SK-N-SH (cell line): ENCODE data around the gene CLDN5. TPM values are rescaled to one million over a fixed set of nuclear protein-coding genes. Genes with fewer than 3 reads are reported as not detected.

Experiments
- CTCF ChIA-PET: fragments of 300-600, 350-600 bp; formaldehyde crosslinking; extraction: SDS; loops from one replicate; lab custom pipeline; 2021; lab: Yijun Ruan, JAX
- POLR2A ChIA-PET: fragments of 350-600 bp; sonication (Branson Sonifier 250); formaldehyde crosslinking; extraction: SDS; loops from one replicate; lab custom pipeline; 2020; ENCODE audit warnings: antibody characterized with exemption, inconsistent platforms; lab: Yijun Ruan, JAX
- DNase-seq: peaks from one replicate; pipeline ENCODE4 v3.0.0; 2012
- H2AFZ ChIP-seq: fragments of 200-600 bp; sonication (generic); 2 replicates; pipeline ENCODE4 v1.8.1; 2016; ENCODE audit warnings: antibody characterized with exemption, mild to moderate bottlenecking, low read depth
- H3F3A ChIP-seq: fragments of 200-600 bp; sonication (generic); replicated peaks from 2 replicates; pipeline ENCODE3; 2016; ENCODE audit warnings: antibody characterized with exemption, mild to moderate bottlenecking; ENCODE audit not compliant: insufficient read depth
- H3K27ac ChIP-seq, 2 experiments: fragments of 200-500 bp in 1 of 2; fragments of 200-600 bp in 1 of 2; sonication (Bioruptor generic) in 1 of 2; sonication (generic), shearing (Covaris generic) in 1 of 2; 2 replicates each; pipeline versions ENCODE4 v1.5.1 to v1.6.1; 2014 to 2016; ENCODE audit warnings: low read depth in 2 of 2, inconsistent platforms in 1 of 2, low read length in 1 of 2, mild to moderate bottlenecking in 1 of 2, mixed read lengths in 1 of 2
- H3K27me3 ChIP-seq: fragments of 200-600 bp; sonication (generic), shearing (Covaris generic); 2 replicates; pipeline ENCODE4 v1.6.1; 2016; ENCODE audit warnings: mixed run types; ENCODE audit not compliant: insufficient read depth
- H3K36me3 ChIP-seq, 2 experiments: fragments of 200-500 bp in 1 of 2; fragments of 200-600 bp in 1 of 2; sonication (Bioruptor generic) in 1 of 2; sonication (generic) in 1 of 2; replicated peaks in 1 of 2; 2 replicates each; pipeline versions ENCODE3 to v1.5.1; 2014 to 2016; ENCODE audit warnings: low read length in 1 of 2, mild to moderate bottlenecking in 1 of 2; ENCODE audit not compliant: insufficient read depth in 2 of 2, control insufficient read depth in 1 of 2
- H3K4me1 ChIP-seq, 2 experiments: fragments of 200-500 bp in 1 of 2; fragments of 200-600 bp in 1 of 2; sonication (Bioruptor generic) in 1 of 2; sonication (generic), shearing (Covaris generic) in 1 of 2; 2 replicates each; pipeline versions ENCODE4 v1.5.1 to v1.6.1; 2014 to 2016; ENCODE audit warnings: low read depth in 1 of 2, low read length in 1 of 2, mixed run types in 1 of 2; ENCODE audit not compliant: insufficient read depth in 2 of 2, control insufficient read depth in 1 of 2
- H3K4me2 ChIP-seq: fragments of 200-600 bp; sonication (generic), shearing (Covaris generic); 2 replicates; pipeline ENCODE4 v1.6.1; 2017; ENCODE audit warnings: mixed run types
- H3K4me3 ChIP-seq, 2 experiments: fragments of 200-500 bp in 1 of 2; fragments of 200-600 bp in 1 of 2; sonication (Bioruptor generic) in 1 of 2; sonication (generic), shearing (Covaris generic) in 1 of 2; 2 replicates each; pipeline versions ENCODE4 v1.5.1 to v1.8.1; 2014 to 2016; ENCODE audit warnings: low read depth in 2 of 2, inconsistent platforms in 1 of 2, low read length in 1 of 2, mild to moderate bottlenecking in 1 of 2, mixed read lengths in 1 of 2, moderate library complexity in 1 of 2
- H3K79me2 ChIP-seq: fragments of 200-600 bp; sonication (generic); 2 replicates; pipeline ENCODE4 v1.8.1; 2017; ENCODE audit warnings: mild to moderate bottlenecking; ENCODE audit not compliant: insufficient read depth
- H3K9ac ChIP-seq: fragments of 200-600 bp; sonication (generic); 2 replicates; pipeline ENCODE4 v1.6.1; 2017; ENCODE audit warnings: mixed run types
- H3K9me2 ChIP-seq: fragments of 200-600 bp; sonication (generic); 2 replicates; pipeline ENCODE4 v1.6.1; 2017; ENCODE audit warnings: mixed run types
- H3K9me3 ChIP-seq: fragments of 200-600 bp; sonication (generic); 2 replicates; pipeline ENCODE4 v1.6.1; 2017; ENCODE audit warnings: mixed run types, mild to moderate bottlenecking, moderate library complexity
- H4K20me1 ChIP-seq: fragments of 200-600 bp; sonication (generic); 2 replicates; pipeline ENCODE4 v1.6.1; 2017; ENCODE audit warnings: mild to moderate bottlenecking, mixed run types; ENCODE audit not compliant: insufficient read depth
- CTCF ChIP-seq: fragments of 200-600 bp; sonication (generic); IDR thresholded peaks from 2 replicates; pipeline ENCODE4 v1.6.1; 2017; ENCODE audit warnings: antibody characterized with exemption, mild to moderate bottlenecking, moderate library complexity
- NFIC ChIP-seq: IDR thresholded peaks from 2 replicates; pipeline ENCODE4 v1.4.0; 2012; ENCODE audit warnings: borderline replicate concordance
- RAD21 ChIP-seq: IDR thresholded peaks from 2 replicates; pipeline ENCODE4 v1.6.1; 2012; ENCODE audit warnings: mild to moderate bottlenecking, low read length
- TAF1 ChIP-seq: IDR thresholded peaks from 2 replicates; pipeline ENCODE4 v1.6.1; 2012; ENCODE audit warnings: low read depth, mild to moderate bottlenecking, low read length, moderate library complexity, borderline replicate concordance
- TCF12 ChIP-seq: IDR thresholded peaks from 2 replicates; pipeline ENCODE4 v1.4.0; 2012
- TEAD4 ChIP-seq: IDR thresholded peaks from 2 replicates; pipeline ENCODE4 v1.4.0; 2012; ENCODE audit warnings: mild to moderate bottlenecking, borderline replicate concordance; ENCODE audit not compliant: insufficient read depth
- WGBS: methylation state at CpG from one replicate; pipeline ENCODE4 v1.1.6; 2017; ENCODE audit warnings: low lambda C conversion rate; 5-methylcytosine and 5-hydroxymethylcytosine counted together
- polyA plus RNA-seq, 3 experiments: library from polyadenylated mRNA; depleted of rRNA; stranded (reverse); fragments of >200 nt; gene quantifications; 2 replicates each; pipeline ENCODE4 v1.2.3, GENCODE V29; 2012

The CLDN5 gene
- polyA plus RNA-seq, 1 of the 3 experiments (the other 2 are of a cell fraction), result not detected

GRCh38 chr22:19478045-19478900 is 45.9 kb downstream of the CLDN5 start:
- H4K20me1 ChIP-seq, result peaks cover 43% of the 10 kb centered on the region
- H3K4me1 ChIP-seq, result peaks cover 5 to 16% of the 10 kb centered on the region in 2 experiments; a peak in 3 of 4 replicates
- peak overlapping the region; percentile 91 for H3K9ac ChIP-seq
- no peaks in the 10 kb centered on the region for H3F3A ChIP-seq
- TF ChIP-seq NFIC (no peak), TAF1 (no peak), TCF12 (no peak), TEAD4 (no peak)
- peaks cover 18 to 20% of the 10 kb centered on the region in 2 experiments for H3K36me3 ChIP-seq
- H3K27me3 ChIP-seq, result no peaks in the 10 kb centered on the region
- no peak for DNase-seq
- H3K9me3 ChIP-seq, result no peaks in the 10 kb centered on the region
- H3K9me2 ChIP-seq, result no peaks in the 10 kb centered on the region
- H3K4me3 ChIP-seq, result peak overlapping the region; percentile 94 to 95
- H3K79me2 ChIP-seq, result peaks cover 82% of the 10 kb centered on the region
- WGBS, result 2% methylated on average over 22 of the region's 31 CpGs
- H3K4me2 ChIP-seq, result peak overlapping the region; percentile 80
- ChIA-PET CTCF (interaction anchor here (0.6 to 3.0 kb wide), 14 partner anchors 10 to 520 kb away, joined by 3 to 19 read pairs (median 6); partner anchors contain the start of genes ESS2 and SLC25A1), POLR2A (interaction anchor here (0.7 to 1.6 kb wide), 2 partner anchors 27 to 334 kb away, joined by 3 to 4 read pairs; partner anchors contain the start of gene ESS2)
- peak overlapping the region; percentile 95 to 99 for H3K27ac ChIP-seq
- peak overlapping the region; percentile 80; the same call in 1 of the 2 replicates for H2AFZ ChIP-seq

DNA sequence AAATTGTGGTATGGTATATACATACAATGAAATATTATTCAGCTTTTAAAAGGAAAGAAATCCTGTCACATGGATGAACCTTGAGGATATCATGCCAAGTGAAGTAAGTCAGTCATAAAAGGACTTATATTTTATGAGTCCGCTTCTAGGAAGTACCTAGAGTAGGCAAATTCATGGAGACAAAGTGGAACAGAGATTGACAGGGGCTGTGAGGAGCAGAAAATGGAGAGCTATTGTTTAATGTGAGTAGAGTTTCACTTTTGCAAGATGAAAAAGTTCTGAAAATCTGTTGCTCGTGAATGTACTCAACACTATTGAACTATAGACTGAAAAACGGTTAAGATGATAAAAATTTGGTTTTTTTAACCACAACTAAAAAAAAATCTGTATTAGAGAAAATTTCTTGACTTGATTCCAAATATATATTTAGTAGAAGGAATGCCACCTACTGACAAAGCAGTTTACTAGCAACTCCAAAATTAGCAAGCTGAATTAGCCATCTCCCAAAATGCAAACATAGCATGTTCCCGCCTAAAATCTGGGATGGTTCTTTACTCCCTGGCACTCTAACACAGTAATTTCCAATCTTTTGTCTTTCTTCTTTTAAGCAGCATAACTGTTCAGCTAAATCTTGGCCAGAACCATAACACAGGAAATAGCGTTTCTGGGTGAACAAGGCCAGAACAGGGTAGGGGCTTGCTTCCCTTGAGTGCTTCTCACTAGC is 46.7 kb downstream of the CLDN5 start:
- peaks cover 89% of the 10 kb centered on the region for H3K79me2 ChIP-seq
- H3K4me3 ChIP-seq, result peak overlapping the region; percentile 94 to 95
- no peaks in the 10 kb centered on the region for H3K9me3 ChIP-seq
- H3K36me3 ChIP-seq, result peaks cover 18 to 28% of the 10 kb centered on the region in 2 experiments
- H3K27me3 ChIP-seq, result no peaks in the 10 kb centered on the region
- H3F3A ChIP-seq, result no peaks in the 10 kb centered on the region
- H3K27ac ChIP-seq, result peak overlapping the region in 1 of 2 experiments; percentile 95; a peak in 2 of 4 replicates
- peak overlapping the region; percentile 80 for H3K4me2 ChIP-seq
- CTCF ChIA-PET, result interaction anchor here (0.6 to 2.9 kb wide), 14 partner anchors 11 to 519 kb away, joined by 3 to 19 read pairs (median 4); partner anchors contain the start of genes ESS2 and SLC25A1
- no peak for DNase-seq
- no peak overlapping the region for H2AFZ ChIP-seq
- 45% methylated on average over 5 of the region's 5 CpGs for WGBS
- POLR2A ChIA-PET, result interaction anchor here (0.7 to 1.6 kb wide), 2 partner anchors 26 to 333 kb away, joined by 3 to 4 read pairs; partner anchors contain the start of gene ESS2
- TF ChIP-seq RAD21 (peak; percentile 31; the same call in 1 of the 2 replicates), CTCF (peak; percentile 43), NFIC (no peak)
- TF ChIP-seq, all 33 proteins: peak for 2
- no peaks in the 10 kb centered on the region for H3K9me2 ChIP-seq
- peaks cover 5 to 16% of the 10 kb centered on the region in 2 experiments; a peak in 3 of 4 replicates for H3K4me1 ChIP-seq
- peak overlapping the region; percentile 91 for H3K9ac ChIP-seq
- H4K20me1 ChIP-seq, result peaks cover 50% of the 10 kb centered on the region
